ENCODE measurements around the gene RREB1.

Gene RREB1

GRCh38 chr6:7121700-7122241 is 14.0 kb downstream of the RREB1 start:
- DNase-seq (ENCODE audit: insufficient read length, low spot score) (no peak), FAIRE-seq (no peak)
- TF ChIP-seq POLR2AphosphoS5 (IDR thresholded peaks at IDR 0.05; ENCODE audit: low read depth, low read length) (no peak), PAX5 (IDR thresholded peaks at IDR 0.05; ENCODE audit: insufficient read depth, low read length, severe bottlenecking) (no peak), SPI1 (IDR thresholded peaks at IDR 0.05; ENCODE audit: low read depth, low read length) (no peak), TAF1 (IDR thresholded peaks at IDR 0.05; ENCODE audit: low read depth, low read length) (no peak), POLR2A (IDR thresholded peaks at IDR 0.05; ENCODE audit: low read depth, low read length) (no peak), POU2F2 (IDR thresholded peaks at IDR 0.05; ENCODE audit: low read depth, low read length) (no peak)

- DNase-seq (ENCODE audit: insufficient read length, low spot score) (no peak), FAIRE-seq (no peak)
- TF ChIP-seq POU2F2 (IDR thresholded peaks at IDR 0.05; ENCODE audit: low read depth, low read length) (no peak), POLR2A (IDR thresholded peaks at IDR 0.05; ENCODE audit: low read depth, low read length) (no peak)
These were observed 14.9 kb downstream of the RREB1 start for GRCh38 chr6:7122684-7123083.

- DNase-seq (ENCODE audit: insufficient read length, low spot score) (no peak), FAIRE-seq (no peak)
- TF ChIP-seq SPI1 (IDR thresholded peaks at IDR 0.05; ENCODE audit: low read depth, low read length): no peak
- no peak for TF ChIP-seq POU2F2 (IDR thresholded peaks at IDR 0.05; ENCODE audit: low read depth, low read length)
- TF ChIP-seq TAF1 (IDR thresholded peaks at IDR 0.05; ENCODE audit: low read depth, low read length): no peak
- TF ChIP-seq PAX5 (IDR thresholded peaks at IDR 0.05; ENCODE audit: insufficient read depth, low read length, severe bottlenecking): no peak
- TF ChIP-seq POLR2A (IDR thresholded peaks at IDR 0.05; ENCODE audit: low read depth, low read length): no peak
- TF ChIP-seq POLR2AphosphoS5 (IDR thresholded peaks at IDR 0.05; ENCODE audit: low read depth, low read length): no peak
These were observed 16.4 kb downstream of the RREB1 start for GRCh38 chr6:7124114-7124513.

GRCh38 chr6:7124636-7125035 is 16.9 kb downstream of the RREB1 start:
- DNase-seq (ENCODE audit: insufficient read length, low spot score): no peak
- no peak for FAIRE-seq
- TF ChIP-seq POLR2A (IDR thresholded peaks at IDR 0.05; ENCODE audit: low read depth, low read length): no peak
- TF ChIP-seq POLR2AphosphoS5 (IDR thresholded peaks at IDR 0.05; ENCODE audit: low read depth, low read length): no peak
- TF ChIP-seq SPI1 (IDR thresholded peaks at IDR 0.05; ENCODE audit: low read depth, low read length): no peak
- TF ChIP-seq PAX5 (IDR thresholded peaks at IDR 0.05; ENCODE audit: insufficient read depth, low read length, severe bottlenecking): no peak
- TF ChIP-seq POU2F2 (IDR thresholded peaks at IDR 0.05; ENCODE audit: low read depth, low read length): no peak
- no peak for TF ChIP-seq TAF1 (IDR thresholded peaks at IDR 0.05; ENCODE audit: low read depth, low read length)

GRCh38 chr6:7125290-7125689 is 17.5 kb downstream of the RREB1 start:
- DNase-seq (ENCODE audit: insufficient read length, low spot score): no peak
- no peak for FAIRE-seq
- TF ChIP-seq POLR2AphosphoS5 (IDR thresholded peaks at IDR 0.05; ENCODE audit: low read depth, low read length) (no peak), SPI1 (IDR thresholded peaks at IDR 0.05; ENCODE audit: low read depth, low read length) (no peak), POLR2A (IDR thresholded peaks at IDR 0.05; ENCODE audit: low read depth, low read length) (no peak), POU2F2 (IDR thresholded peaks at IDR 0.05; ENCODE audit: low read depth, low read length) (no peak), TAF1 (IDR thresholded peaks at IDR 0.05; ENCODE audit: low read depth, low read length) (no peak), PAX5 (IDR thresholded peaks at IDR 0.05; ENCODE audit: insufficient read depth, low read length, severe bottlenecking) (no peak)

DNA sequence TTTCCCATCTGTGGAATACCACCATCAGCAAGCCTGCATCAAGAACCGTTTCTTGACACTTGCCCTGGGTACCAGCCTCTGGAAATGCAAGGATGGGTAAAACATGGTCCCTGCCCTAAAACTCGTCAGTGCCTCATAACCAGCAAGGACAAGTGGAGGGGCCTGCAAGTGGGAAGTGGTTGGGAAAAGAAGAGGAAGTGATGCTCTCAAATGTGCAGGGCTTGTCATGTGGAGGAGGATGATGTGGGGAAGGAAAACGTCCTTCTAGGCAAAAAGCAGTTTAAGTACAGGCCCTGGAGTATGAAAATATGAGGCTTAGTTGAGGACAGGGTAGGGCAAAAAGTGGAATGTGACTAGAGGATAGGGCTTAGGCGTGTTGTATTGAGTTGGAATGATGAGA is 19.0 kb downstream of the RREB1 start:
- no peak for FAIRE-seq
- no peak for DNase-seq (ENCODE audit: insufficient read length, low spot score)
- no peak for TF ChIP-seq TAF1 (IDR thresholded peaks at IDR 0.05; ENCODE audit: low read depth, low read length)
- TF ChIP-seq SPI1 (IDR thresholded peaks at IDR 0.05; ENCODE audit: low read depth, low read length): peak; percentile 72

DNA sequence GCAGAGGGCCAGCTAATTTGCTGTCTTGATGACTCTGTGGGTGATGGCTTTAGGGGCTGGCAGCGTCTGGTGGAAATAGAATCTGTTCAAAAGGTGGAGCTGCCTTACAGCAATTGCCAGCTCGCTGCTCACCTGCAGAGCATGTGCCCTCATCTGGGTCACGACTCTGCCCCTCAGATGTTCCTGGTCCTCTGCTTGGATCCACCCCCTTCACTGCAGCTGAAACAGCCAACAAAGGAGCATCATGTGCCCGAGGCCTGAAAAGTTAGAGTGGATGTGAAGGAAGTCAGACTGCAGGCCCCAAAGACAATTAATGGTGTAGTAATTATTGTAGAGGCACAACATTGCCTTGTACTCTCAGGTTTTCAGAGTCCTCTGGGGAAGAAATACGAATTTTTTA is 19.9 kb downstream of the RREB1 start:
- FAIRE-seq (no peak), DNase-seq (ENCODE audit: insufficient read length, low spot score) (no peak)
- TF ChIP-seq POU2F2 (IDR thresholded peaks at IDR 0.05; ENCODE audit: low read depth, low read length) (no peak), PAX5 (IDR thresholded peaks at IDR 0.05; ENCODE audit: insufficient read depth, low read length, severe bottlenecking) (no peak), TAF1 (IDR thresholded peaks at IDR 0.05; ENCODE audit: low read depth, low read length) (no peak), POLR2A (IDR thresholded peaks at IDR 0.05; ENCODE audit: low read depth, low read length) (no peak), SPI1 (IDR thresholded peaks at IDR 0.05; ENCODE audit: low read depth, low read length) (no peak), POLR2AphosphoS5 (IDR thresholded peaks at IDR 0.05; ENCODE audit: low read depth, low read length) (no peak)

DNA sequence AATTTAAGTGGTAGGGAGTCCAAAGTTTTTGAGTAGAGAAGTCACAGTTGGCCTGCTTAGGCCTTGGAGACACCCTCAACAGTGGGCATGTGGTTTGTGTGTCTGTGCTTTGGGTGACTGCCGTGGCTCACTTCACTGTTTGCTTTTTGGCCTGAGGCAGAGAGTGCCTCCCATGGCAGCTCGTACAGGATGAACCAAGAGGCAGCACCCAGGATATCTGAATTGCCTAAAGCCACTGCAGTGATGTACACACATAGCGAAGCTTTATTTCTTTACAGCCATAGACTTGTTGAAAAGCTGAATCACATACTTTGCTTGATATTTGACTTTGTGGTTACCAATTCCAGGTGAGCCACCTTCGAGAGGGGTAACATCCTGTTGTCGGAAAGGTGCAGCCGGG is 21.6 kb downstream of the RREB1 start:
- TF ChIP-seq POU2F2 (IDR thresholded peaks at IDR 0.05; ENCODE audit: low read depth, low read length) (no peak), POLR2AphosphoS5 (IDR thresholded peaks at IDR 0.05; ENCODE audit: low read depth, low read length) (no peak), POLR2A (IDR thresholded peaks at IDR 0.05; ENCODE audit: low read depth, low read length) (no peak), SPI1 (IDR thresholded peaks at IDR 0.05; ENCODE audit: low read depth, low read length) (no peak), PAX5 (IDR thresholded peaks at IDR 0.05; ENCODE audit: insufficient read depth, low read length, severe bottlenecking) (no peak)
- DNase-seq (ENCODE audit: insufficient read length, low spot score): no peak
- no peak for FAIRE-seq

DNA sequence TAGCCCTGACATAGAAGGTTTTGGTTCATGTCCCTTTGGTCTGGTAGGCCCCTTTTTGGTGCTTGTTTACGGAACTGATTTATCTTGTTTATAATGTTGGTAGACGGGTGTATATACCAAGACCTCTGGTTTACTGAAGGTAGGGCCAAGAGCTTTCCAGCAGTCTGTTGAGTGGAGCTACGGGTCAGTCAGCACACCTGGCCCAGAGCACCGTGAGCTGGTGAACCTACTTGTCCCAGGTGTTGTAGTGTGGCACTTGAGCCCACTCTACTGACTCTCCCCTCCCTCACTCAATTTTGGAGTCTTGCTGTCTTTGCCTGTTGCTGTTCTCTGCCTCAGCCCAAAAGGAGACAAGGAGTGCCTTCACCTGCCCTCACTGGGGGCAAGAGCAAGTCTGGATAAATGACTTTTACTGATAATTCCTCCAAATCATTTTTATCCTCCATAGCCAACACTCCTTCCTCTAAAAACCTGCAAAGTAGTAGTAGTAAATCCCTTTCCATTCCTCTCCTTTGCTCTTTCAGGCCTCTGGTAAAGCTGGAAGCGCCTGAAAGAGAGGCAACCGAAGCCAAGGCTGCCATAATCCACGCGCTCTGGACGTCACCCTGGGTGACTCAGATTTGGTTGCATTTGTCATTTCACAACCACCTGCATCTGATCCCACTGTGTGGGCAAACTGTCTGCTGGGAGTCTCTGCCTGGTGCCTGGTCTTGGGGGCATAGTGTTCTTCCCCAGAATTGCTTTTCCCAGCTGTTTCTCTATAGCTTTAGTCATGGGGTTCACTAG is 22.2 kb downstream of the RREB1 start:
- no peak for DNase-seq (ENCODE audit: insufficient read length, low spot score)
- no peak for FAIRE-seq

DNA sequence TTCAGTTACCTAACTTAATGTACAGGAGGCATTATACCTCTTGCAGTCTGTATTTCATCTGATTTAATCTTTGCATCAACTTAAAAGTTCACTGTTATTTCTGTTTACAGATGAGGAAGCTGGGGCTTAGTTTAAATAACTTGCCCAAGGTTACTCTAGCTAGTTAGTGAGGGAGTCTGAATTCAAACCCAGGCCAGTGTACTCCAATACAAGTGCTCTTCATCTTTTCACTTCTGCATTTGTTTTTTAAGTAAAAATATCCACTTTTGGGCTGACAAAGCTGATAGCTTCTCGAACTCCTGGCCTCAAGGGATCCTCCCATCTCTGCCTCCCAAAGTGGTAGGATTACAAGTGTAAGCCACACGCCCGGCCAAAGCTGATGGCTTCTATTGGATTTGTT is 23.6 kb downstream of the RREB1 start:
- no peak for DNase-seq (ENCODE audit: insufficient read length, low spot score)
- FAIRE-seq: no peak
- TF ChIP-seq POLR2A (IDR thresholded peaks at IDR 0.05; ENCODE audit: low read depth, low read length): no peak
- TF ChIP-seq SPI1 (IDR thresholded peaks at IDR 0.05; ENCODE audit: low read depth, low read length): peak; percentile 9; the same call in 1 of the 2 replicates

More for the DNA sequence above, 22.2 kb downstream of the RREB1 start:
- TF ChIP-seq SPI1 (IDR thresholded peaks at IDR 0.05; ENCODE audit: low read depth, low read length): no peak
- TF ChIP-seq POU2F2 (IDR thresholded peaks at IDR 0.05; ENCODE audit: low read depth, low read length): no peak
- TF ChIP-seq POLR2A (IDR thresholded peaks at IDR 0.05; ENCODE audit: low read depth, low read length): no peak
- TF ChIP-seq POLR2AphosphoS5 (IDR thresholded peaks at IDR 0.05; ENCODE audit: low read depth, low read length): no peak
- no peak for TF ChIP-seq PAX5 (IDR thresholded peaks at IDR 0.05; ENCODE audit: insufficient read depth, low read length, severe bottlenecking)
- no peak for TF ChIP-seq TAF1 (IDR thresholded peaks at IDR 0.05; ENCODE audit: low read depth, low read length)

Data from GM12891 (cell line).